Activated CD8-positive, alpha-beta memory T cell treated with anti-CD3 and anti-CD28 coated beads for 36 hours (primary cell): ENCODE results near the gene YY1. TPM values are rescaled to one million over a fixed set of nuclear protein-coding genes. Genes with fewer than 3 reads are reported as not detected.
"Not testable (repeated sequence)": the region's sequence is repeated elsewhere in the genome, so short reads cannot be mapped to it uniquely, and the experiment has no call there.

ENCODE experiments used
- CTCF ChIA-PET: fragments of 350-600 bp; sonication (Branson Sonifier 250); formaldehyde crosslinking; loops from one replicate; lab custom pipeline; 2021; ENCODE audit warnings: antibody characterized with exemption; lab: Charles Lee
- POLR2A ChIA-PET: fragments of 350-600 bp; sonication (Branson Sonifier 250); formaldehyde crosslinking; loops from one replicate; lab custom pipeline; 2021; ENCODE audit warnings: antibody characterized with exemption; lab: Charles Lee
- total RNA-seq, 2 experiments: library from RNA; stranded (reverse); gene quantifications; one replicate each; pipeline ENCODE4 v1.2.3, GENCODE V29; 2021

Gene YY1
- total RNA-seq: 100 to 1,000 TPM; 108 to 109 TPM

DNA sequence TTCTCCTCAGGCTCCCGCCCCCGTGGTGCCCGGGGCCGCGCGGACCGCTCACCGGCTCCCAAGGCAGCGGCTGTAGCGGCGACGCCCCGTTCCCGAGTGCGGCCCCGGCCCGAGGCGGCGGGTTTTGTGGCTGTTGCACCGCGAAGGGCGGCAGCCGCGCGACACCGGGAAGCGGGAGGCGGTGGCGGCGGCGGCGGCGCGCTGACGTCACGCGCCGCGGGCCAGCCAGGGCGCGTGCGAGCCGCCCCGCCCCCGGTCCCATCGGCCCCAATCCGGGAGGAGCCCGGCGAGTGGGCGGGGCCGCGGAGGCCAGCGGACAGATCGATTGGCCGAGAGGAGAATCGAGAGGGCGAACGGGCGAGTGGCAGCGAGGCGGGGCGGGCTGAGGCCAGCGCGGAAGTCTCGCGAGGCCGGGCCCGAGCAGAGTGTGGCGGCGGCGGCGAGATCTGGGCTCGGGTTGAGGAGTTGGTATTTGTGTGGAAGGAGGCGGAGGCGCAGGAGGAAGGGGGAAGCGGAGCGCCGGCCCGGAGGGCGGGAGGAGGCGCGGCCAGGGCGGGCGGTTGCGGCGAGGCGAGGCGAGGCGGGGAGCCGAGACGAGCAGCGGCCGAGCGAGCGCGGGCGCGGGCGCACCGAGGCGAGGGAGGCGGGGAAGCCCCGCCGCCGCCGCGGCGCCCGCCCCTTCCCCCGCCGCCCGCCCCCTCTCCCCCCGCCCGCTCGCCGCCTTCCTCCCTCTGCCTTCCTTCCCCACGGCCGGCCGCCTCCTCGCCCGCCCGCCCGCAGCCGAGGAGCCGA is at the start of gene YY1:
Gene YY1, plus strand, starts transcription at position 726 of the 792 bp plus-strand sequence. CDS start 101 bp downstream, outside the sequence.
- ChIA-PET CTCF (interaction anchor here (0.6 to 1.5 kb wide), 4 partner anchors 10 to 46 kb away, joined by 4 to 5 read pairs (median 4); no protein-coding TSS in a partner anchor), POLR2A (interaction anchor here (1.2 to 2.9 kb wide), 2 partner anchors 14 to 16 kb away, joined by 3 to 17 read pairs; no protein-coding TSS in a partner anchor)

DNA sequence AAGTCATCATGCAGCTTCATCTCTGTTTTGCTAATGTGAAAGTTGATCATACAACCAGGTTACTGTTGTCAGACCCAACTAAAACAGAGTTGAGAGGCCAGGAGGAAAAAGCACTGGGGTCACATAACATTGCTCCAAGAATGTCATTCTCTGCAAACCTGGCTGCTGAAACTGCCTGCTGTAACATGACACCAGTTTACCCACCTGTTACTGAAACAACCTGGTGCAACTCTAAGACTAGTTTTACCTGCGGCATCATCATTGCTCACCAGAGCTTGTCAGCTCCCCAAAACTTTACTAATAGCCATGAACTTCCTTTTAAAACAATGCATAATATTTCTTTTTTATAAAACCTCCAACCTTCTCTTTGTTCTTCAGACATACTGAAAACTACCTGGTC is 48.8 kb upstream of the YY1 start:
- POLR2A ChIA-PET: no interaction called here

DNA sequence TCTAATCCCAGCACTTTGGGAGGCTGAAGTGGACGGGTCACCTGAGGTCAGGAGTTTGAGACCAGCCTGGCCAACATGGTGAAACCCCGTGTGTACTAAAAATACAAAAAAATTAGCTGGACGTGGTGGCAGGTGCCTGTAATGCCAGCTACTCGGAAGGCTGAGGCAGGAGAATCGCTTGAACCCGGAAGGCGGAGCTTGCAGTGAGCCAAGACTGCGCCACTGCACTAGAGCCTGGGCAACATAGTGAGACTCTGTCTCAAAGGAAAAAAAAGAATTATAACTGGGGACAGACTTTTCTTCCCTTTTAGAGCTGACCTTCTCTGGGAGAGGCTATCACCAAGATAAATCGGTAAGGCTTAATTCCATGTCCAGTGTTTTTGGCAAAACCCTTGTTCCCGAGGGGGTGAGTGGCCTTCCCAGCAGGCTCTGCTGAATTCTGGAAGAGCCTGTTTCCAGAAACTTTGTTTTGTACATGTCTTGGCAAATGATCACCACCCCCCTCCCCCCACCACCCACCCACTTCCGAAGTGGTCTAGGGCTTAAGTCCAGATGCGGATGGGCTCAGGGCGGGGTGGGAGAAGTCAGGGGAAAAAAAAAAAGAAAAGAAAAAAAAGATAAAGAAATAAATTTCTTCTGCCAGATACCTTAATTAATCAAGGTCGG is 47.2 kb upstream of the YY1 start:
- CTCF ChIA-PET: interaction anchor here (0.8 to 3.2 kb wide), 12 partner anchors 13 to 226 kb away, joined by 3 to 20 read pairs (median 4); partner anchors contain the start of gene DEGS2
- POLR2A ChIA-PET: interaction anchor here (0.7 to 2.2 kb wide), 4 partner anchors 21 to 514 kb away, joined by 3 to 7 read pairs (median 4); no protein-coding TSS in a partner anchor

More for the DNA sequence above, 48.8 kb upstream of the YY1 start:
- CTCF ChIA-PET: interaction anchor here (0.7 kb wide), 1 partner anchor 113 kb away, joined by 3 read pairs; no protein-coding TSS in a partner anchor

DNA sequence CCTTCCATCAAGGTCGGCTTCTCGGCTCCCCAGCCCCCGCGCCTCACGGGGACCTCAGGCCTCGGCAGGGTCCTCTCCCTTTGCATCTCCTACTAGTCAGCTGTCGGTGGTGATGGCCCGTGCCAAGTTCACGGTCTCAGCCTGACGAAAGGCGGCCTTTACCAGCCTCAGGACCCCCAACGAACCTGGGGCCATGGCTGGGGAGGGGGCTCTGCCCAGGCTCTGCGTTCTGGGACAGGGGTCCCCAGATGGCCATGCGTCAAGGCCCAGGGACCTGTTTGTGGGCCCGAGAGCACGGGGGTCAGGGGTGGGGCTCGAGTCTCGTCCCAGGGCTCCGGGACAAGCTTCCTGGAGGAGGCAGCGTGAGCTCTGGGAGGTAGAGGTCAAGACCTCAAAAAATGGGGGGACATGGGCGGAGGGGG is 46.7 kb upstream of the YY1 start:
- POLR2A ChIA-PET: interaction anchor here (0.7 to 2.2 kb wide), 7 partner anchors 21 to 515 kb away, joined by 3 to 7 read pairs (median 5); no protein-coding TSS in a partner anchor

DNA sequence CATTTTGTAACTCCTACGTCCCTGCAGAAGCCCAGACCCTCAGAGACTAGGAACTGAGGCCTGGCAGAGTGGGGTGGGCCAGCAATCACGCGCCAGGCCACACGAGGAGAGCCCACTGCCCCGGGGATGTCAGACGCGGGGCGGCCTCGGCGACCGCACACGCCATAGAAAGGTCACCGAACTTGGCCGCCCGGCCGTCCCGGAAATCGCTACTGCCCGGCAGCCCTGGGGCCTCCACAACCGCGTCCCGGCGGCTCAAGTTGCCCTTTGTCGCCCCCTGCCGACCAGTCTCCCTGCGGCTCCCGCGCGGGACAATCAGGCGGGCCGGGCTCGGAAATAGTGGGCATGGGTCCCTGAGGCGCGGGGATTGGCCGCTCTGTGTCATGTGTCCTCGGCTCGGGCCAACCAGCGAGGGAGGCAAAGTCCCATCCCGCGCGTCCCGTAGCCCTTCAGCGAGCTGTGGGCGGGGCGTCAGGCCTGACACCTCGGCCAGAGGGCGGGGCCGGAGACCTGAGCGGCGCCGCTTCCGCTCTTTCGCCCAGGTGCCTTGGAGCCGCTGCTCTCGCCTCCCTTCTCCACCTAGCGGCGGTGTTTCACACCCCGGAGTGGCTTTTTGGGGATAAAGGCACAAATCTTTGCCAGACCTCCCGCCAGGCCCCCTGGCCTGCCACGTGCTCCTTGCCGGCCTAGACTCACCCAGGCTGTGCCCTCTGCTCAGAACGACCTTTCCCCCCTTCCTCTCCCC is 46.1 kb upstream of the YY1 start:
- ChIA-PET POLR2A (interaction anchor here (0.6 to 2.2 kb wide), 8 partner anchors 20 to 516 kb away, joined by 3 to 7 read pairs (median 4); no protein-coding TSS in a partner anchor), CTCF (interaction anchor here (0.6 to 3.2 kb wide), 40 partner anchors 9 to 227 kb away, joined by 3 to 20 read pairs (median 4); partner anchors contain the start of genes DEGS2 and YY1)

More for the DNA sequence above, 46.7 kb upstream of the YY1 start:
- CTCF ChIA-PET: interaction anchor here (0.7 to 3.2 kb wide), 32 partner anchors 8 to 227 kb away, joined by 3 to 20 read pairs (median 5); partner anchors contain the start of genes DEGS2 and YY1

DNA sequence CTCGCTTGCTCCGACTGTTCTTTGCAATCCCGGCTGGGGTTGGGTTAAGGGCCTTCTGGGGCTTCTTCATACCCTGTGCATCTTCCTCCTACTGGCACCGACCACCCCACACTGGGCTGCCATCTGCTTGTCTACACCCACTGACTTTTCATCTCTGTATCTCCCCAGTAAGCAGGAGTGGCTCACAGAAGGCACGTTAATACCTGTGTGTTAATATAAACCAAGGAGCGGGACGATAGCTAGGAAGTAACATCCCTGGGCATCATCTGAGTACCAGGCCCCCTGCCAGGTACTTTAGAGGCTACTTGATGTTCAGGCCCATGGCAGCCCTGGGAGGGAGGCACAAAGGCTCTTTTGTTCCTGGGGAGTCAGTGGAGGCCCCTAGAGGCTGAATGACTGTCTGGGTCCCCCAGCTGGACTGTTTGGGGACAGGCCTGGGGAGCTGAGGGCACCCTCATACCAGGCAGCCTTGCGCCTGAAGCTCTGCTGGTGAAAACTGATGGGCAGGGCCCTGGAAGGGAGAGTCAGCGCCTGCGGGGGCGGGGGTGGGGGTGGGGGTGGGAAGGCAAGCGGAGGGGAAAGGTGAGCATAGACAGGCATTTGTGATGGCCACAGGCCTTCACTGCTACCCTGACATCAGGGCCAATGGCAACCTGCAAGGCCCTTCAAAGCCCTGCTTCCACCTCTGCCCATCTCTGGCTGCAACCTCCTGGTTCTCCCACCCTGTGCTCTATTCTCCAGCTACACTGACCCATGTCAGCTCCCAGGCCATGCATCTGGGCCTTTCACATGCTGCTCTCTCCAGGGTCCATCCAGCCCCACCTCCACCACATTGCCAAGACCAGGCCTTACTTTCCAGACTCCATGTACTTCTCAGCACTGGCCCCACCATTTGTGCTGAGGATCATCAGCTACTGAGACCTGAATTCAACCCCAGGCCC is 45.3 kb upstream of the YY1 start:
- POLR2A ChIA-PET: interaction anchor here (0.6 to 2.2 kb wide), 8 partner anchors 8 to 222 kb away, joined by 3 to 7 read pairs (median 4); no protein-coding TSS in a partner anchor
- CTCF ChIA-PET: interaction anchor here (0.6 to 3.2 kb wide), 38 partner anchors 9 to 228 kb away, joined by 3 to 20 read pairs (median 4); partner anchors contain the start of genes DEGS2 and YY1

DNA sequence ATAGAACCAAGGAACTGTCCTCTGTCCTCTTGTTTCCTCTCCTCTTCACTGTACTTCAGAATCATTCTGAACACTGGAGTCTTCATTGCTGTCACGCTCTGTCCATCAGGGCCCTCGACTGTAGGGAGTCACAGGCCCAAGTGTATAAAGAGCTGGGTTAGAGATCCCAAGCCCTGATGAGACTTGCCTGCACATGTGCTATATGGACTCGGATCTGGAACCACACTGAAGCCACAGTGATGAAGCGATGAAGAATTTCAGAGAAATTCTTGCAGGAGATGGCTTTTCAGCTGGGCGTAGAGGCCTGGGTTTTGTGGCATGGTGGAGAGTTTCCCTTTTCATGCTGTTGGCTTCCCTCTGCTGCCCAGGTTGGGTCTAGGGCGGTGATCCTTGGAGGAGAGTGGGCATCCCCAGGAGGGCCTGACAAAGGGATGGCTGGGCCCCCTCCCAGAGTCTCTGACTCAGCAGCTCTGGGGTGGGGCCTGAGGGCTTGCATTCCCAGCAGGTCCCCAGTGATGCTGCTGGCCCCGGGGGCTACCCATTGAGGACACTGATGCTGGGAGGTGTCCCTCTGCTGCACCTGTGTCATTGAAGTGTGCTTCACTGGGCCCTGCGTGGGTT is 39.6 kb upstream of the YY1 start:
- CTCF ChIA-PET: interaction anchor here (0.6 to 0.8 kb wide), 3 partner anchors 15 to 253 kb away, joined by 3 to 7 read pairs (median 3); no protein-coding TSS in a partner anchor
- POLR2A ChIA-PET: interaction anchor here (0.7 kb wide), 2 partner anchors 108 to 126 kb away, joined by 3 to 4 read pairs; no protein-coding TSS in a partner anchor

DNA sequence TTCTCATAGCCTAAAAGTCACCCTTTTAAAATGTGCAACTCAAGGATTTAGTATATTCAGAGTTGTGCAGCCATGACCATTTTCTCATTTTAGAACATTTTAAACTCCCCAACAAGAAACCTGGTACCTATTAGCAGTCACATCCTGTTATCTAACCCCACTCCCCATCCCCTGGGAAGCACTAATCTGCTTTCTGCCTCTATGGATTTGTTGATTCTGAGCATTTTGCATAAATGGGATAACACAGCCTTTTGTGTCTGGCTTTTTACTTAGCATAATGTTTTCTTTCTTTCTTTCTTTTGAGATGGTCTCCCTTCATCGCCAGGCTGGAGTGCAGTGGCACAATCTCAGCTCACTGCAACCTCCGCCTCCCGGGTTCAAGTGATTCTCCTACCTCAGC is 38.6 kb upstream of the YY1 start:
- ChIA-PET CTCF (no interaction called here), POLR2A (interaction anchor here (0.7 kb wide), 1 partner anchor 109 kb away, joined by 3 read pairs; no protein-coding TSS in a partner anchor)

DNA sequence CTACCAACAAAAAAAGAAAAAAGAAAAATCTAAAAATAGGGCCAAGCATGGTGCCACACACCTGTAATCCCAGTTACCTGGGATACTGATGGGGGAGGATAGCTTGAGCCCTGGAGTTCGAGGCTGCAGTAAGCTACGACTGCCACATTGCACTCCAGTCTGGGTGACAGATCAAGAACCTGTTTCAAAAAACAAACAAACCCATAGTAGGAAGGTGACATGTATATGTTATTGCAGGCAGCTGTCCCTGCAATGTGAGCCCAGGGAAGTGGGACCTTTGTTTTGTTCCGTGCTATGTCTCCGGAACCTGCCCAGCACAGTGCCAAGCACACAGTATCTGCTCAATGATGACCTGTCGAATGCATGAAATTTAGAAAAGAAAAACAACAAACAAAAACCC is 37.2 kb upstream of the YY1 start:
- ChIA-PET POLR2A (interaction anchor here (1.0 kb wide), 1 partner anchor 8 kb away, joined by 3 read pairs; no protein-coding TSS in a partner anchor), CTCF (interaction anchor here (0.7 to 1.3 kb wide), 5 partner anchors 20 to 329 kb away, joined by 3 to 4 read pairs (median 3); no protein-coding TSS in a partner anchor)

DNA sequence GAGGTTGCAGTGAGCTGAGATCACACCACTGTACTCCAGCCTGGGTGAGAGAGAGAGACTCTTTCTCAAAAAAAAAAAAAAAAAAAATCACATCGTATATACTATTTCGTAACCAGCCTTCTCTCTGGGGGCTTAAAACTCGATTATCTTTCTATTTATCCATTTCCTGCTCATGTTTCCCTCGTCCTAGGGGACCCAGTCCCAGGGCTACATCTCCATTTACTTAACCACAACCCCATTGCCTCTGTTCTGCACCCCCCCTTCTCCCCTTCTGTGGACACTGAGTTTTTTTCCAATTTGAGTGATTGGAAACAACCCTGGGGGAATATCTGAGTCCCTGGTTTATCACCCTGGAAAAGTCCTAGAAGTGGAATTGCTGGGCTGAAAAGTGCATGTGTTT is 36.2 kb upstream of the YY1 start:
- ChIA-PET CTCF (interaction anchor here (1.3 to 1.5 kb wide), 3 partner anchors 9 to 47 kb away, joined by 3 to 7 read pairs (median 3); no protein-coding TSS in a partner anchor), POLR2A (no interaction called here)

DNA sequence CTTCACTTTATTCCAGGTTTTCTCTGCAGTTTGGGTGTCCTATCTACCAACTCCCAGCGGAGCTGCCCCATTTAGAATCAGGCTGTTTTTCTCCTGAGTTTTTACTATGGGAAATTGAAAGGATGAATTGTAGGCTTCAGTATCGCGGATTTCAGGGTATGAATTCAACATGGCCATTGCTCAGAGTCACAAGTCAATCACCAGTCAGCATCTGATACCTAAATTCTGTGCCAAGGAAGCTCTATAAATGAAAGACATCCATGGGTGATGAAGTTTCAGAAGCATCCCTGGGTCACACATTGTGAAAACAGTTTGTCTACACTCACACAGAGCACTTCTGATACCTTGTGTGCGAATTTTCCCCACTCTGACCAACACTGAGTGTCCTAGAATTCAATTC is 35.8 kb upstream of the YY1 start:
- ChIA-PET POLR2A (no interaction called here), CTCF (interaction anchor here (0.7 to 1.7 kb wide), 5 partner anchors 9 to 83 kb away, joined by 3 to 7 read pairs (median 3); no protein-coding TSS in a partner anchor)

DNA sequence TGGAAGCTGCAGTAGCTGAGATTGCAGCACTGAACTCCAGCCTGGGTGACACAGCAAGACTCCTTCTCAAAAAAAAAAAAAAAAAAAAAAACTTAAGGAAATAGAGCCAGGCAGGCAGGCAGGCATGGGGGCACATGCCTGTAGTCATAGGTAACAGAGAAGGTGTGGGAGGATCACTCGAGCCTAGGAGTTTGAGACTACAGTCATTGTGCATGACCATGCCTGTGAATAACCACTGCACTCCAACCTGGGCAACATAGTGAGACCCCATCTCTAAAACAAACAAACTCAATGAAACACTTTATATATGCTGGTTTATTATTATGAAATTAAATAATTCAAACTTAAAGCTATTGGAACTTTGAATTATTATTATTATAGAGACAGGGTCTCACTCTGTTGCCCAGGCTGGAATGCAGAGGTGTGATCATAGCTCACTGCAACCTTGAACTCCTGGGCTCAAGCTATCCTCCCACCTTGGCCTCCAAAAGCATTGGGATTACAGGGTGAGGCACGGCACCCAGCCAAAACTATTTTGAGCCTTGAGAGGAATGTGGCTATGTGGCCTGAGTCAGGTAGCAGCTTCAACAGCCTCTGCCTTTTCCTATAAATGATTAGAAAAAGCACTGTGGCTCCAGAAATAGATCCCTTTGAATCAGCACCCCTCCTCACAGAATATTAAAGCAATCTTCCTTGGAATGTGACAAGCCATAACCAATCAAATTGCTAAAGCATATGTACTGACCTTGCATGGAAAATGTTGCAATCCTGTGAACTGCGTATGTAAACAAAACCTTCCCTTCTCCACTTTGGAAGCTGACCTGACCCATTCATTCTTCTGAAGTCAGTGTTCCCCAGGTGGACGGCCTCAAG is 34.7 kb upstream of the YY1 start:
- ChIA-PET CTCF (interaction anchor here (0.7 to 1.7 kb wide), 5 partner anchors 8 to 82 kb away, joined by 3 to 7 read pairs (median 5); no protein-coding TSS in a partner anchor), POLR2A (no interaction called here)

DNA sequence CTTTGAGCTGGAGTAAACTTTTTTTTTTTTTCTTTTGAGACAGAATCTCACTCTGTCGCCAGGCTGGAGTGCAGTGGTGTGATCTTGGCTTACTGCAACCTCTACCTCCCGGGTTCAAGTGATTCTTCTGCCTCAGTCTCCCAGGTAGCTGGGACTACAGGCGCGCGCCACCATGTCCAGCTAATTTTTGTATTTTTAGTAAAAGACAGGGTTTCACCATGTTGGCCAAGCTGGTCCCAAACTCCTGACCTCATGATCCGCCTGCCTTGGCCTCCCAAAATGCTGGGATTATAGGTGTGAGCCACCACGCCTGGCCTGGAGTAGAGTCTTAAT is 34.1 kb upstream of the YY1 start:
- CTCF ChIA-PET: interaction anchor here (1.3 to 1.7 kb wide), 2 partner anchors 8 to 12 kb away, joined by 5 to 6 read pairs; no protein-coding TSS in a partner anchor
- POLR2A ChIA-PET: not testable (repeated sequence)

DNA sequence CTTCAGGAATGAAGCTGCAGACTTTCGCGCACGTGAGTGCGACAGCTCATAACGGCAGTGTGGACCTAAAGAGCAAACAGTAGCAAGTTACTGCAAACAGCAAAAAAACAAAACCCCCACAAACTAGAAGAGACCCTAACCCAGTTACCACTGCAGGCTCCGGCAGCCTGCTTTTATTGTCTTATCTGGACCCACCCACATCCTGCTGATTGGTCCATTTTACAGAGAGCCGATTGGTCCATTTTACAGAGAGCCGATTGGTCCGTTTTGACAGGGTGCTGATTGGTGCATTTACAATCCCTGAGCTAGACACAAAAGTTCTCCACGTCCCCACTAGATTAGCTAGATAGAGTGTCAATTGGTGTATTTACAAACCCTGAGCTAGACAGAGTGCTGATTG is 31.4 kb upstream of the YY1 start:
- CTCF ChIA-PET: interaction anchor here (1.0 kb wide), 1 partner anchor 14 kb away, joined by 3 read pairs; no protein-coding TSS in a partner anchor
- POLR2A ChIA-PET: not testable (repeated sequence)

DNA sequence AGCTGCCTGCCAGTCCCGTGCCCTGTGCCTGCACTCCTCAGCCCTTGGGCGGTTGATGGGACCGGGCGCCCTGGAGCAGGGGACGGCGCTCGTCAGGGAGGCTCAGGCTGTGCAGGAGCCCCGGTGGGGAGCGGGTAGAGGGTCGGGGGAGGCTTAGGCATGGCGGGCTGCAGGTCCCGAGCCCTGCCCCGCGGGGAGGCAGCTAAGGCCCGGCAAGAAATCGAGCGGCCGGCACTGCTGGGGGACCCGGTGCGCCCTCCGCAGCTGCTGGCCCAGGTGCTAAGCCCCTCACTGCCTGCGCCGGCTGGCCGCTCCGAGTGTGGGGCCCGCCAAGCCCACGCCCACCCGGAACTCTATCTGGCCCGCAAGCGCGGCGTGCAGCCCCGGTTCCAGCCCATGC is 30.8 kb upstream of the YY1 start:
- CTCF ChIA-PET: interaction anchor here (1.0 kb wide), 1 partner anchor 15 kb away, joined by 3 read pairs; no protein-coding TSS in a partner anchor
- POLR2A ChIA-PET: not testable (repeated sequence)
